Upper lobe of left lung (tissue), 6 donors: ENCODE data around the gene CHI3L1. TPM values are rescaled to one million over a fixed set of nuclear protein-coding genes. Genes with fewer than 3 reads are reported as not detected.

Source experiments
- ATAC-seq, 2 donors: fragments of 200-7000 bp; cut with Tn5 transposase; one replicate each; pipeline ENCODE4 v1.9.1; 2022; ENCODE audit warnings: mild to moderate bottlenecking in 2 of 2, moderate library complexity in 2 of 2; ENCODE audit not compliant: low FRiP score in 2 of 2
- DNase-seq, 2 donors: peaks; one replicate each; pipeline ENCODE4 v3.0.0-alpha.2; 2019 to 2020
- H3K27ac ChIP-seq, 4 donors: fragments of 200-600 bp; sonication (generic); one replicate each; pipeline ENCODE4 v1.5.1; 2016 to 2019
- H3K27me3 ChIP-seq, 4 donors: fragments of 200-600 bp; sonication (generic); one replicate each; pipeline ENCODE4 v1.5.1; 2017 to 2019
- H3K36me3 ChIP-seq, 4 donors: fragments of 200-600 bp; sonication (generic); one replicate each; pipeline ENCODE4 v1.5.1; 2016 to 2019
- H3K4me1 ChIP-seq, 4 donors: fragments of 200-600 bp; sonication (generic); one replicate each; pipeline ENCODE4 v1.5.1; 2018 to 2019
- H3K4me3 ChIP-seq, 4 donors: fragments of 200-600 bp; sonication (generic); one replicate each; pipeline ENCODE4 v1.5.1; 2017 to 2019; ENCODE audit warnings: mild to moderate bottlenecking in 2 of 4, moderate library complexity in 1 of 4
- H3K9me3 ChIP-seq, 4 donors: fragments of 200-600 bp; sonication (generic); one replicate each; pipeline ENCODE4 v1.5.1; 2018 to 2019
- EP300 ChIP-seq, 4 donors: sonication (generic); formaldehyde crosslinking; IDR thresholded peaks; one replicate each; pipeline ENCODE4 v1.5.1; 2017; ENCODE audit warnings: antibody characterized with exemption in 4 of 4, control low read depth in 2 of 4
- POLR2A ChIP-seq, 4 donors: fragments of 450-650 bp; IDR thresholded peaks; one replicate each; pipeline ENCODE4 v1.5.1; 2016 to 2017; ENCODE audit warnings: antibody characterized with exemption in 4 of 4, mild to moderate bottlenecking in 2 of 4
- POLR2AphosphoS5 ChIP-seq, 2 donors: sonication (generic); formaldehyde crosslinking; IDR thresholded peaks; one replicate each; pipeline ENCODE4 v1.5.1; 2017; ENCODE audit warnings: antibody characterized with exemption in 2 of 2
- WGBS, 2 donors: methylation state at CpG; one replicate each; pipeline ENCODE4 v1.1.5; 2017 to 2018; 5-methylcytosine and 5-hydroxymethylcytosine counted together
- total RNA-seq, 6 donors: library from RNA; depleted of rRNA in 4 of 6; stranded (reverse); fragments of >200 nt in 4 of 6; gene quantifications; one replicate each; pipeline versions ENCODE4 v1.1.0 to v1.2.1, GENCODE V29; 2016 to 2021
- TF ChIP-seq, protein P1 (sequence below), 6 experiments: fragments of 450-650 bp in 4 of 6; fragments of 200-600 bp in 2 of 6; sonication (generic) in 2 of 6; IDR thresholded peaks; one replicate each; pipeline ENCODE4 v1.5.1; 2016 to 2019; ENCODE audit warnings: antibody characterized with exemption in 6 of 6
- donor health status: DM: no; HTN: no; CAD: no; lungs with moderate emphysema.
- donor health status: DM: no; HTN: yes; CAD: no; lungs with severe emphysema.

CHI3L1 gene
- total RNA-seq, 6 donors from 2014 or later = 12.3 to 68.4 (median 52.4) TPM

DNA sequence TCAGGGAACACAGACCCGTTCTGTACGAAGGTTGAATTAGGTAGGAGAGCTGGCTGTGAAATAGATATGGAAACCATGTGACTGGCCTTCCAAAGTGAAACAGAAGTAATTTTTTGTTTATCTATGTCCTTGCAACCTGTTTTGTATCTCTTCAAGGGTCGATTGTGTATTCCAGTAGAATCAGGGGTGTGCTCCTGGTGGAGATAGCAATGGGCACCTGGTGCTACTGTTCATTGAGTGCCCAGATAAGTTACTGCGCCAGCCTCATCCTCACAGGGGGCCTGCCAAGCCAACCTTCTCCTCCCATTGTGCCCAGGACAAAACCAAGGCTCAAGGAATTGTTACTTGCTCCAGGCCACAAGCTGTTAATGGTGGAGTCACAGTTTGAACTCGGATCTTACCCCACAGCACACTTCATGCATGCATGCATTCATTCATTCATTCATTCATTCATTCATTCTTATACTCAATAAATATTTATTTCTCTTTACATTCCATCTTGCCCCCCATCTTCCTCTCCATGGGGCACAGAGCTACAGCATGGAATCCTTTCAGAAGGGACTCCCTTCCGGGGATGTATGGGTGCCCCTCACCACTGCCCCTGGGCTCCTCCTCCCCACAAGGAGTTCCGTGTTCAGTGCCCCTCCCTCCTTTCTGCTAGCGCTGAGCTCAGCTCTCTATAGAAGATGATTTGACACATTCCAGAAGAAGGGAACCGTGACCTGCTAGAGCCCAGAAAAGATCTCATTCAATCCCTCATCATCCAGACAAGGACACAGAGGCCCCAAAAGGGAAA, 34.9 kb downstream of the CHI3L1 start:
- ATAC-seq = no peak

DNA sequence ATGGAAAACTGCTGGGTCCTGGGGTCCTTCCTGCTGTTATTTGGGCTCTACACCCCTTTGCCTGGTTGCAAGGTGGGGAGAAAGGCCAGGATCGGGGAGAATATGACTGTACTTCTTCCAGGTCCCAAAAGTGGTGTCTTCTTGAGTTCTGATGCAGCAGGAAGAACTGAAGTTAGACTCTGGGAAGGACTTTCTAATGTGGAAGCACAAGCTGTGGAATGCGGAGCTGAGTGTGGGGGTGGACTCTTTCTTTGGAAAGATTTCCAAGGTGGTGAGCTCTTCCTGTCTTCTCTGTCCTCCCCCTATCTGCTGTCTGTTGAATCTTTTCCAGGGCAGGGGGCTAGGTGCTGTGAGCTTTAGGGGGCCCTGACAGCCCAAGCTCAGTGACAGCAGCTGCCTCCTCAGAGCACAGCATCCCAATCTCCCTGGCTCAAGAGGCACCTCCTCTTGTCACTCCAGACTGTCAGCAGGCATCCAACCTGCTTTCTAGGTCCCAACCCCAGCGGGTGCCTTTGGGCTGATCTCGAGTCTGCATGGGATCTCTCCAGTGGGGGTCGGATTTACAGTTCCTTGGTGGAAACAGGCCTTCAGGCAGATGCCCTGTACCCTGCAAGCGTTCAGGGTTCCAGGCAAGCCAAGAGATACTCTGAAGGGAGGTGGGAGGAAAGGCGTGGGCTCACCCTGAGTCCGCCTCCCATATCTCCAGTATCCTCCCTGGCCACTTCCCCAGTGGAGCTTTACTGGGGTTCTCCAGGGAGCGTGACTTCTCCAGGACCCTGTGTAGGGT, 35.8 kb downstream of the CHI3L1 start:
- no peaks in the 10 kb centered on the region for H3K36me3 ChIP-seq
- no peak overlapping the region for H3K27ac ChIP-seq
- no peaks in the 10 kb centered on the region for H3K9me3 ChIP-seq
- no peak overlapping the region for H3K4me3 ChIP-seq
- H3K4me1 ChIP-seq = peaks cover 6 to 15% (median 10%) of the 10 kb centered on the region in 4 donors
- 85 to 88% methylated on average over 4 to 9 of the region's 9 CpGs for WGBS, 2 donors
- no peaks in the 10 kb centered on the region for H3K27me3 ChIP-seq
- TF ChIP-seq, protein P1, sequence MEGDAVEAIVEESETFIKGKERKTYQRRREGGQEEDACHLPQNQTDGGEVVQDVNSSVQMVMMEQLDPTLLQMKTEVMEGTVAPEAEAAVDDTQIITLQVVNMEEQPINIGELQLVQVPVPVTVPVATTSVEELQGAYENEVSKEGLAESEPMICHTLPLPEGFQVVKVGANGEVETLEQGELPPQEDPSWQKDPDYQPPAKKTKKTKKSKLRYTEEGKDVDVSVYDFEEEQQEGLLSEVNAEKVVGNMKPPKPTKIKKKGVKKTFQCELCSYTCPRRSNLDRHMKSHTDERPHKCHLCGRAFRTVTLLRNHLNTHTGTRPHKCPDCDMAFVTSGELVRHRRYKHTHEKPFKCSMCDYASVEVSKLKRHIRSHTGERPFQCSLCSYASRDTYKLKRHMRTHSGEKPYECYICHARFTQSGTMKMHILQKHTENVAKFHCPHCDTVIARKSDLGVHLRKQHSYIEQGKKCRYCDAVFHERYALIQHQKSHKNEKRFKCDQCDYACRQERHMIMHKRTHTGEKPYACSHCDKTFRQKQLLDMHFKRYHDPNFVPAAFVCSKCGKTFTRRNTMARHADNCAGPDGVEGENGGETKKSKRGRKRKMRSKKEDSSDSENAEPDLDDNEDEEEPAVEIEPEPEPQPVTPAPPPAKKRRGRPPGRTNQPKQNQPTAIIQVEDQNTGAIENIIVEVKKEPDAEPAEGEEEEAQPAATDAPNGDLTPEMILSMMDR (IDR thresholded peaks at IDR 0.05) = no peak
- no peak for TF ChIP-seq POLR2AphosphoS5 (IDR thresholded peaks at IDR 0.05)
- TF ChIP-seq POLR2A (IDR thresholded peaks at IDR 0.05) = no peak
- no peak for TF ChIP-seq EP300 (IDR thresholded peaks at IDR 0.05)
- DNase-seq = no peak
- ATAC-seq = no peak

More for the DNA sequence above, 34.9 kb downstream of the CHI3L1 start:
- TF ChIP-seq, protein P1 (IDR thresholded peaks at IDR 0.05) = no peak
- TF ChIP-seq POLR2AphosphoS5 (IDR thresholded peaks at IDR 0.05) (no peak), POLR2A (IDR thresholded peaks at IDR 0.05) (no peak), EP300 (IDR thresholded peaks at IDR 0.05) (no peak)
- no peaks in the 10 kb centered on the region for H3K36me3 ChIP-seq
- no peak for DNase-seq
- no peaks in the 10 kb centered on the region for H3K27me3 ChIP-seq
- 76 to 82% methylated on average over 9 of the region's 9 CpGs for WGBS, 2 donors
- H3K9me3 ChIP-seq = no peaks in the 10 kb centered on the region
- H3K4me1 ChIP-seq = peaks cover 6 to 15% (median 10%) of the 10 kb centered on the region in 4 donors
- no peak overlapping the region for H3K4me3 ChIP-seq
- no peak overlapping the region for H3K27ac ChIP-seq

DNA sequence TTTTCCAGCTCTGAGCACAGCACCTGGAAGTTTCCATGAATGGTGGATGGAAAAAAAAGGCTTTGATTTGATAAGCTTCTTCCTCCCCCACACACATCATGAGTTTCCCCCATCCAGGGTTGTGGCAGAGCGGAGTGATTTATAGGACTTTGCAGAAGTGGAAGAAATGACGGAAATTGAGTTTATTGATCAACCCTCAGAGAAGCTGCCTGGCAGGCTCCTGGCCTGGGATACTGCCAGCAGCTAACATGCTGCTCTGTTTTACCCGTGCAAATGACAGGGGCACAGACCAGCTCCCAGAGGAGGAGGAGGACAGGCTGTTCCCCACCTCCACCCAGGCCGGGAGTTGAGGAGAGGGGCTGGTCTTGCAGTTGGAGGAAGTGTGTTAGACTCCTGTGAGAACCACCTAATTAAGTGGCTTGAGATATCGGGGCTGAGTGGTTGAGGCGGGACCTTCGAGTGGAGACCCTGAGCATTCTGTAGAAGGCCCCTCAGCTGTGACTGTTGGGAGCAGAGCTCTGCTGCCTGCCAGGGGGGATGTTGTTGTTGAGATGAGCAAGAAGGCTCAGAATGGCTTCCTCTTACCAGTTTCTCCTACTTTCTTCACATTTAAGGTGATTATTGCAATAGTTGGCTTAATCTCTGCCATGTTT, 37.2 kb downstream of the CHI3L1 start:
- Histone ChIP-seq H3K27ac (no peak overlapping the region), H3K4me1 (peaks cover 6 to 12% (median 8%) of the 10 kb centered on the region in 4 donors), H3K27me3 (no peaks in the 10 kb centered on the region), H3K9me3 (no peaks in the 10 kb centered on the region), H3K36me3 (no peaks in the 10 kb centered on the region), H3K4me3 (no peak overlapping the region)
- TF ChIP-seq POLR2A (IDR thresholded peaks at IDR 0.05) (no peak), POLR2AphosphoS5 (IDR thresholded peaks at IDR 0.05) (no peak), EP300 (IDR thresholded peaks at IDR 0.05) (no peak)
- TF ChIP-seq, protein P1 (IDR thresholded peaks at IDR 0.05) = no peak
- WGBS, 2 donors = 51 to 70% methylated on average over 5 to 7 of the region's 7 CpGs
- DNase-seq (no peak), ATAC-seq (no peak)

DNA sequence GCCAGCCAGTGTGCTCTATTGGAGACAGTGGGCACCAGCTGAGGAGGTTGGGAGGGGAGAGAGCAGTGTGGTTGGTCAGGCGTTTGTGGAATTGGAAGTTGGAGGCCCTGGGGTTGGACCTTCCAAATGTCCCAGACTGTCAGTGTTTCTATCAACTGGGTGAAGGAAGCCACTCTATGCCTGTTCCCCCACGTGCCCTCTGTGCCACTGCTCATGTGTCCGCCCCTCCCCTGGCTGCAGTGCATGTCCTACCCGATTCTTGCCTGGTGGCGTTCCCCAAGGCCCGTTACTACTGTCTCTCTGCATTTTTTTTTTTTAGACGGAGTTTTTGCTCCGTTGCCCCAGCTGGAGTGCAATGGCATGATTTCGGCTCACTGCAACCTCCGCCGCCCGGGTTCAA, 37.9 kb downstream of the CHI3L1 start:
- no peak for TF ChIP-seq EP300 (IDR thresholded peaks at IDR 0.05)
- TF ChIP-seq, protein P1 (IDR thresholded peaks at IDR 0.05) = no peak
- TF ChIP-seq POLR2AphosphoS5 (IDR thresholded peaks at IDR 0.05) = no peak
- TF ChIP-seq POLR2A (IDR thresholded peaks at IDR 0.05) = no peak
- WGBS, 2 donors = 90 to 94% methylated on average over 12 of the region's 12 CpGs
- DNase-seq (no peak), ATAC-seq (no peak)
- H3K27ac ChIP-seq = no peak overlapping the region
- no peaks in the 10 kb centered on the region for H3K9me3 ChIP-seq
- no peaks in the 10 kb centered on the region for H3K27me3 ChIP-seq
- H3K36me3 ChIP-seq = no peaks in the 10 kb centered on the region
- H3K4me3 ChIP-seq = no peak overlapping the region
- peaks cover 1 to 6% (median 4%) of the 10 kb centered on the region in 4 donors for H3K4me1 ChIP-seq
